ENCODE data around the gene RTEL1. TPM values are rescaled to one million over a fixed set of nuclear protein-coding genes. Genes with fewer than 3 reads are reported as not detected.

RTEL1 gene
- total RNA-seq, 1 donor from 2014 or later: 55.5 TPM

DNA sequence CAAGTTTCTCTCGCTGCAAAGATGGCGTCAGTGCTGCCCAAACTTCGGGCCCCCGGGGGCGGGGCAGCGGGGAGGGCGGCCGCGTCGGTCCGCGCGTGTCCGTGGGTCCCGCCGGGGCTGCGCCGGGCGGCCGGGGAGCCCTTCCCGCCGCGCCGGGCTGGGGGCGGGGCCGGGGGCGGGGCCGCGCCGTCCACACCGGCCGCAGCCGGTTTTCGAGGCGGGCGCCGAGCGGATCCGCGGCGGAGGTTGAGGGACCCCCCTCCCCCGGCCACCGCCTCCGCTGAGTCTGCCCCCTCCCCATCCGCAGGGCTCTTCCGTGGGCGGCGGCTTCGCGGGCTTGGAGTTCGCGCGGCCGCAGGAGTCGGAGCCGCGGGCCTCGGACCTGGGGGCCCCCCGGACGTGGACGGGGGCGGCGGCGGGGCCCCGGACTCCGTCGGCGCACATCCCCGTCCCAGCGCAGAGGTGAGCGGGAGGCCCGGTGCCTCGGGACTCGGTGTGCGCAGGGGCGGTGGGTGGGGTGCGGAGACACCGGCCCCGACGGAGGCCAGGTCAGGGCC lies 82.0 kb downstream of the RTEL1 start:
- H3K4me3 Mint-ChIP-seq: peak overlapping the region; percentile 53
- H3K9me3 Mint-ChIP-seq: no peaks in the 10 kb centered on the region
- H3K4me1 Mint-ChIP-seq (ENCODE audit: low read depth): peaks cover 11% of the 10 kb centered on the region
- intact Hi-C loops (cut with micrococcal nuclease): loop anchor here (1.0 kb wide), 1 partner anchor 11 kb away; no protein-coding TSS in a partner anchor
- H3K36me3 Mint-ChIP-seq (ENCODE audit: low read depth): peaks cover 14% of the 10 kb centered on the region
- no peak overlapping the region for H3K27ac Mint-ChIP-seq
- no peaks in the 10 kb centered on the region for H3K27me3 Mint-ChIP-seq (ENCODE audit: insufficient read depth)
- DNase-seq (ENCODE audit: low spot score): peak; percentile 54

DNA sequence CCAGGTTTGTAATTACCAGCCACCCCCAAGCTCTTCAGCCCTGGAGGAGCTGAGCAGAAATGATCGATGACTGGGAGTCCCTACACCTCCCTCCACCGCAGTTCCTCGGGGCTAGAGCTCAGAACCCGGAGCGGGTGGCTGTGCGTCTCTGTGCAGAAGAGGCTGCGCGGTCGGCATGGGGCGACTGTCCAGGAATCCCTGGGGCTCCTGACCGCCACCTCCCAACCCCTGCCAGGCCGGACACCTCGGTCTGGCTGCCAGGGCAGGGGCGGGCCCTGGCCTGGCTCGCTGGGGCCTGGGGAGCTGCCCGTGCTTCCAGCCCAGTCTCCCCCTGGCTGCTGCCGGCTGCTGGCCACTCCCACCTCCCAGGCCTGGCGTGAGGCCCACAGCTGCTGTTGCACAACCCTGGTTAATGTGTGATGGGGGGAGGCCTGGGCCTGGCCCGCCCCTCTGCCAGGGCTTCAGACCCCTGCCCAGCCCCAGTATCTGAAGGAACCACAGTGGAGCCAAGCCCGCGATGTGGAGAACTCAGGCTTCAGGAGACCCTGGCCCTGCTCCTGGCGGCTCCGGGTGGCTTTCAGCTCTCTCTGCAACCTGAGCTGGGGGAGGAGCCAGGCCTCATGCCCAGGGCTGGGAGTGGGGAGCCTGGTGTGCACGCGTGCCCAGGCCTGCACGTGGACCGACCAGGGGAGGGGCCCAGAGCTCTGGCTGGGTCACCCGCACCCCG lies 82.7 kb downstream of the RTEL1 start:
- Mint-ChIP-seq H3K9me3 (no peaks in the 10 kb centered on the region), H3K27ac (no peak overlapping the region), H3K4me3 (peak overlapping the region; percentile 53), H3K27me3 (ENCODE audit: insufficient read depth) (no peaks in the 10 kb centered on the region), H3K36me3 (ENCODE audit: low read depth) (peaks cover 13% of the 10 kb centered on the region), H3K4me1 (ENCODE audit: low read depth) (peaks cover 10% of the 10 kb centered on the region)
- intact Hi-C loops (cut with micrococcal nuclease): loop anchor here (1.0 kb wide), 1 partner anchor 11 kb away; no protein-coding TSS in a partner anchor
- DNase-seq (ENCODE audit: low spot score): no peak

DNA sequence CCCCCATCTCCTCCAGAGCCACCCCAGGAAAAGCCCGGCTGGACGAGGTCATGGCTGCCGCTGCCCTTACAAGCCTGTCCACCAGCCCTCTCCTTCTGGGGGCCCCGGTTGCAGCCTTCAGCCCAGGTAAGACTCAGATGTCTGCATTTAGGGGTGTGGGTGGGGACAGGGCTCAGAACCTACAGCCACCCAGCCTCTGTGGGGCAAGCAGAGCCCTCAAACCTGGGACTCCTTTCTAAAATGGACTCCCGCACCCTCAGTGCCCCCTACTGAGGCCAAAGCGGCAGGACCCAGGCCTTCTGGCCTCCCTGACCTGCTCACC lies 83.2 kb downstream of the RTEL1 start:
- DNase-seq (ENCODE audit: low spot score): no peak
- H3K4me1 Mint-ChIP-seq (ENCODE audit: low read depth): peaks cover 5% of the 10 kb centered on the region
- no peaks in the 10 kb centered on the region for H3K9me3 Mint-ChIP-seq
- intact Hi-C loops (cut with micrococcal nuclease): no loop called here
- no peaks in the 10 kb centered on the region for H3K27me3 Mint-ChIP-seq (ENCODE audit: insufficient read depth)
- H3K27ac Mint-ChIP-seq: no peak overlapping the region
- peaks cover 9% of the 10 kb centered on the region for H3K36me3 Mint-ChIP-seq (ENCODE audit: low read depth)
- H3K4me3 Mint-ChIP-seq: peak overlapping the region; percentile 51

DNA sequence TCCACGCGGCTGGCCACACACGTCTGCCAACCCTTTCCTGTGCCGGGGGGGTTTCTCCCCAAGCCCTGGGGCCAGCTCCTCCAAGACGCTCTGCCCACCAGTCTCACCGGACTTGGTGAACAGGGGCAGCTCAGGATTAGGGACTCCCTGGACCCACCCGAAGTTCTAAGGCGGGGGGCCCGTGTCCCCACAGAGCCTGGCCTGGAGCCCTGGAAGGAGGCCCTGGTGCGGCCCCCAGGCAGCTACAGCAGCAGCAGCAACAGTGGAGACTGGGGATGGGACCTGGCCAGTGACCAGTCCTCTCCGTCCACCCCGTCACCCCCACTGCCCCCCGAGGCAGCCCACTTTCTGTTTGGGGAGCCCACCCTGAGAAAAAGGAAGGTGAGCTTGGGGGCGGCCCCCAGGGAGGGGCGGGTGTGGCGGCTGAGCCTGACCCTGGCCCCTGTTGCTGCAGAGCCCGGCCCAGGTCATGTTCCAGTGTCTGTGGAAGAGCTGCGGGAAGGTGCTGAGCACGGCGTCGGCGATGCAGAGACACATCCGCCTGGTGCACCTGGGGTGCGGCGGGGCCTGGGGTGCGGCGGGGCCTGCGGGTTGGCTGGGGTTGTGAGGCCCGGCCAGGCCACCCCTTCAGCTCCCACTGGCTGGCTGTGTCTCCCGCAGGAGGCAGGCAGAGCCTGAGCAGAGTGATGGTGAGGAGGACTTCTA lies 83.7 kb downstream of the RTEL1 start:
- Mint-ChIP-seq H3K4me1 (ENCODE audit: low read depth) (no peaks in the 10 kb centered on the region), H3K4me3 (peak overlapping the region; percentile 51)

DNA sequence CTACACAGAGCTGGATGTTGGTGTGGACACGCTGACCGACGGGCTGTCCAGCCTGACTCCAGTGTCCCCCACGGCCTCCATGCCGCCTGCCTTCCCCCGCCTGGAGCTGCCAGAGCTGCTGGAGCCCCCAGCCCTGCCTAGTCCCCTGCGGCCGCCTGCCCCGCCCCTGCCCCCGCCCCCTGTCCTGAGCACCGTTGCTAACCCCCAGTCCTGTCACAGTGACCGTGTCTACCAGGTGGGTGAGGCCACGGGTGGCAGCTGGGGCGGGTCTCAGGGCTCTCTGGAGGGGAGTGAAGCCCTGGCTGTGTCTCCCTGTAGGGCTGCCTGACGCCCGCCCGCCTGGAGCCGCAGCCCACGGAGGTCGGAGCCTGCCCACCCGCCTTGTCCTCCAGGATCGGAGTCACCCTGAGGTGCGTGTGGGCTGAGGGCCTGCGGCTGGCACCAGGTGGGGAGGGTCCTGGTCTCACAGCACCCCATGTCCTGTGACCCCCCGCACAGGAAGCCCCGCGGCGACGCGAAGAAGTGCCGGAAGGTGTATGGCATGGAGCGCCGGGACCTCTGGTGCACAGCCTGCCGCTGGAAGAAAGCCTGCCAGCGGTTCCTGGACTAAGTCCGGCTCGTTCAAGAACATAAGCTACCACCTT lies 84.4 kb downstream of the RTEL1 start:
- Mint-ChIP-seq H3K27me3 (ENCODE audit: insufficient read depth) (no peaks in the 10 kb centered on the region), H3K36me3 (ENCODE audit: low read depth) (peaks cover 4% of the 10 kb centered on the region), H3K4me3 (no peak overlapping the region), H3K9me3 (no peaks in the 10 kb centered on the region), H3K4me1 (ENCODE audit: low read depth) (no peaks in the 10 kb centered on the region), H3K27ac (no peak overlapping the region)
- intact Hi-C loops (cut with micrococcal nuclease): no loop called here
- no peak for DNase-seq (ENCODE audit: low spot score)

More for the DNA sequence above, 83.7 kb downstream of the RTEL1 start:
- Mint-ChIP-seq H3K27me3 (ENCODE audit: insufficient read depth) (no peaks in the 10 kb centered on the region), H3K27ac (no peak overlapping the region), H3K9me3 (no peaks in the 10 kb centered on the region), H3K36me3 (ENCODE audit: low read depth) (peaks cover 4% of the 10 kb centered on the region)
- no peak for DNase-seq (ENCODE audit: low spot score)
- intact Hi-C loops (cut with micrococcal nuclease): no loop called here

DNA sequence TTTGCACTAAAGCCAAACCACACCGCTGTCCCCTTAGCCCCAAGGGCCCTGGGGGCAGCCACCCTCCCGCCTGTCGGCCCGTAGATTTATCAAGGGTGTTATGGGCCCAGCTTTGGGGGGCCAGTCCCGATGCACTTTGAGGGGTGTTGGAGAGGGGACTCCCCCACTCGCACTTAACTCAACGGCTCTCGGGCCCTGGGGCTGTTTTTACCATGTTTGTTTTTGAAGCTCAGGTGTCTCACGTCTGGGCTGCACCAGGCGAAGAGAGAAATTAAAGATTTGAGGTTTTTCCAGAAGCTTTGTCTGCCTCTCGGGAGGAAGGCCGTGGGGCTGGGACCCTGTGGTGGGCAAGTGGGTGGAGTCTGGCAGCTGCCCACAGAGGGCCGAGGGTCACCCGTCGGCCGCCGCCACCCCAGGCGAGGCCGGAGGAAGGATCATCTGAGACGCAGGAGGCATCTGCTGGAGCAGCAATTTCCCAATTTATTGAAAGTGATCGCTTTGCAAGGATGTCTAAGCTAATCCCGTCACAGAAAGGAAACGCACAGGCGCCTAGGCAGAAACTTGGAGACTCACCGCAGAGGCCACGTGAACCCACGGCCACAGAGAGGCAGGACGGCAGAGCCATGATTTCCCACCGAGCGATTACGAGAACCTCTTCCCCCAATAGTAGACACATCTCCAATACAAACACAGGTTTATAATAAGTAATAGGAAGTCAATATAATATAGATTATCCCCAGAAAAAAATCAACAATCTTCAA lies 85.3 kb downstream of the RTEL1 start:
- H3K27me3 Mint-ChIP-seq (ENCODE audit: insufficient read depth): no peaks in the 10 kb centered on the region
- H3K27ac Mint-ChIP-seq: no peak overlapping the region
- H3K4me1 Mint-ChIP-seq (ENCODE audit: low read depth): no peaks in the 10 kb centered on the region
- no peak for DNase-seq (ENCODE audit: low spot score)
- no peak overlapping the region for H3K4me3 Mint-ChIP-seq
- peaks cover 4% of the 10 kb centered on the region for H3K36me3 Mint-ChIP-seq (ENCODE audit: low read depth)
- no peaks in the 10 kb centered on the region for H3K9me3 Mint-ChIP-seq
- intact Hi-C loops (cut with micrococcal nuclease): no loop called here

DNA sequence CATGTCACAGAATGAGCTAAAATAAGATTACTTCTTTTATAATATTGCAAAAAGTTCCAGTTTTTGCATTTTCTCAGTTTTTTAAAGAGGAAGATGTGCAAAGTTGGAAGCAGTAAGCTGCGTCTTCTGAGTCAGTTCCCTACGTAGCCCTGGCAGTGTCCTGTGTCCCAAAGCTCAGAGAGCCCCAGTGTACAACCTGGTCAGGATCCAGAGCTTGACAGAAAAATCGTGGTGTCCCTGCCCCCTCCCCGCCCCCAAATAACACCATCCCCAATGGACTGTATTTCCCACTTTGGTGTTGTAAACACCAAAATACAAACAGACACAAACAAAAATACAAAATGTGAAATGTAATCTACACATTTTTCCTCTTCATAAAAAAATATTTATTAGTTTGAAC lies 86.0 kb downstream of the RTEL1 start:
- no peak for DNase-seq (ENCODE audit: low spot score)
- H3K27ac Mint-ChIP-seq: no peak overlapping the region
- H3K27me3 Mint-ChIP-seq (ENCODE audit: insufficient read depth): no peaks in the 10 kb centered on the region
- intact Hi-C loops (cut with micrococcal nuclease): no loop called here
- H3K9me3 Mint-ChIP-seq: no peaks in the 10 kb centered on the region
- H3K4me3 Mint-ChIP-seq: no peak overlapping the region
- H3K36me3 Mint-ChIP-seq (ENCODE audit: low read depth): peaks cover 4% of the 10 kb centered on the region
- no peaks in the 10 kb centered on the region for H3K4me1 Mint-ChIP-seq (ENCODE audit: low read depth)

DNA sequence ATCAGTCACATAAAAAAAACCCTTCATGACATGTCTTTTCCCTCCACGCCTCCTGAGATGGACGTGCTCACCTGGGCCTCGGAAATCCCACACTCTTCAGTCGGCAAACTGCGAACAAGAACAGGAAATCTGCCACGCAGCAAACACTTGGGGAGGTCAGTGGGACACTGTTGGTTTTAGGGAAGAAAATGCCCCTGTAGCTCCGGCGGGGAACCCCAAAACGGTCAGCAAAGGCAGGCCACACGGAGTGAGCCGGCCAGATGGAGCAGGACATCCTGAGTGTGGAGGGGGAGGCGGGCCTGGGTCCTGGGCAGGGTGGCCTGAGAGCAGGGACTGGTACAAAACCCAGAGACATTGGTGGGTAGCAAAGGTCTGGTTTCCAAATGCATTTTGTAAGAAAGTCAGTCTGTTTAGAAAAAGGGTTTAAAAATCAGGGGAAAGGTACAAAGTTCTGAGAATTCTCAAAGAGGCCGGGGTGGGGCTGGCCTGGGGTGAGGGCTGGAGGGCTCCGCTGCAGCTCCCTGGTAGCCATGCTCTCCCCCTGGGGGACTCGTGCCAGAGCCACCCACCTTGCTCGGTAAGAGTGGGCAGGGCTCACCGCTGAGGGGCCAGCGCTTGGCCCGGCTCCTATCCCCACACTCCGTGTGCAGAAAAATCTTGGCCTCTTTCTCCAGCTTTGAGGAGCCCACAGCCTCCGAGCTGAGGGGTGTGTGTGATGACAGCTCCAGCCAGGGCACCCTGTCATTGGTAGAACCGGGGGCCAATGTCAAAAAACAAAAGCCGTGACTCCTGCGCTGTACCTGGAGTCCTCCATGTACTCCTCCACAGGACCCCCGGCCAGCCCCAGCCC lies 86.7 kb downstream of the RTEL1 start:
- intact Hi-C loops (cut with micrococcal nuclease): no loop called here
- Mint-ChIP-seq H3K27me3 (ENCODE audit: insufficient read depth) (no peaks in the 10 kb centered on the region), H3K27ac (no peak overlapping the region), H3K9me3 (no peaks in the 10 kb centered on the region), H3K36me3 (ENCODE audit: low read depth) (peaks cover 4% of the 10 kb centered on the region), H3K4me1 (ENCODE audit: low read depth) (no peaks in the 10 kb centered on the region), H3K4me3 (no peak overlapping the region)
- DNase-seq (ENCODE audit: low spot score): no peak

DNA sequence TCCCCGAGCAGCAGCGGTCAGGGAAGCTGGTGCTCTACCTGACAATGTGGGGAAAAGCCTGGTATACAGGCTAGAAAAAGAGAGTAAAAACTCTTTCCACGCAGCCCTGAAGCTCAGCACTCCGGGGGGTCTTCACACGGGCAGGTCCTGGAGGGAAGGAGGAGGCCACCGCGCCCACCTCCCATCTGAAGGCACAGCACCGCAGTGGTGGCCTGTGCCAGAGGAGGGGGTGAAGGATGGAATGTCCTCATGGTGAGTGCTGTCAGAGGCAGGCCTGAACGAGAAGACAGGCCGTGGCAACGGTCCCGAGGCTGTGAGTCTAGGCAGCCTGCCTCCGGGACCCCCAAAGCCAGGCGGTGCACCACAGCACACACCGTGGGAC lies 87.3 kb downstream of the RTEL1 start:
- intact Hi-C loops (cut with micrococcal nuclease): no loop called here
- no peak overlapping the region for H3K27ac Mint-ChIP-seq
- no peaks in the 10 kb centered on the region for H3K9me3 Mint-ChIP-seq
- H3K27me3 Mint-ChIP-seq (ENCODE audit: insufficient read depth): no peaks in the 10 kb centered on the region
- H3K4me1 Mint-ChIP-seq (ENCODE audit: low read depth): peaks cover 1% of the 10 kb centered on the region
- no peak for DNase-seq (ENCODE audit: low spot score)
- peaks cover 4% of the 10 kb centered on the region for H3K36me3 Mint-ChIP-seq (ENCODE audit: low read depth)
- H3K4me3 Mint-ChIP-seq: no peak overlapping the region

Other genes with a start within 250 kb of the RTEL1 start
- gene KCNQ2, start 185.7 kb upstream of the RTEL1 start, total RNA-seq: not detected in 2 replicates
- 0.80 and 1.1 TPM in 2 replicates for gene EEF1A2, start 159.2 kb upstream of the RTEL1 start, total RNA-seq
- gene PPDPF, start 137.5 kb upstream of the RTEL1 start, total RNA-seq: 117 and 122 TPM in 2 replicates
- gene PTK6, start 120.9 kb upstream of the RTEL1 start, total RNA-seq: 0.16 and 0.29 TPM in 2 replicates
- not detected in 2 replicates for gene SRMS, start 110.6 kb upstream of the RTEL1 start, total RNA-seq
- 0.15 and 0.26 TPM in 2 replicates for gene FNDC11, start 104.2 kb upstream of the RTEL1 start, total RNA-seq
- 17.9 and 18.9 TPM in 2 replicates for gene HELZ2, start 84.1 kb upstream of the RTEL1 start, total RNA-seq
- 13.4 and 13.7 TPM in 2 replicates for gene GMEB2, start 31.2 kb upstream of the RTEL1 start, total RNA-seq
- gene STMN3, start 4.9 kb upstream of the RTEL1 start, total RNA-seq: 5.3 and 5.5 TPM in 2 replicates
- not detected in 2 replicates for gene TNFRSF6B, start 38.3 kb downstream of the RTEL1 start, total RNA-seq
- gene ARFRP1, start 49.7 kb downstream of the RTEL1 start, total RNA-seq: 71.8 and 73.5 TPM in 2 replicates
- 34.5 and 36.7 TPM in 2 replicates for gene ZGPAT, start 49.7 kb downstream of the RTEL1 start, total RNA-seq
- gene LIME1, start 78.4 kb downstream of the RTEL1 start, total RNA-seq: 12.1 TPM in 2 replicates
- 34.7 and 38.3 TPM in 2 replicates for gene SLC2A4RG, start 81.5 kb downstream of the RTEL1 start, total RNA-seq
- 1.1 and 1.2 TPM in 2 replicates for gene ZBTB46, start 173.0 kb downstream of the RTEL1 start, total RNA-seq
- not detected in 2 replicates for gene ABHD16B, start 203.2 kb downstream of the RTEL1 start, total RNA-seq
- gene TPD52L2, start 207.0 kb downstream of the RTEL1 start, total RNA-seq: 65.9 and 73.2 TPM in 2 replicates
- gene DNAJC5, start 236.8 kb downstream of the RTEL1 start, total RNA-seq: 47.5 and 48.2 TPM in 2 replicates